ENCODE measurements around the gene CAST. TPM values are rescaled to one million over a fixed set of nuclear protein-coding genes. Genes with fewer than 3 reads are reported as not detected.
"Not testable (repeated sequence)": the region's sequence is repeated elsewhere in the genome, so short reads cannot be mapped to it uniquely, and the experiment has no call there.

CAST gene
- total RNA-seq, 2 donors from 2014 or later = 33.5 to 36.2 TPM

DNA sequence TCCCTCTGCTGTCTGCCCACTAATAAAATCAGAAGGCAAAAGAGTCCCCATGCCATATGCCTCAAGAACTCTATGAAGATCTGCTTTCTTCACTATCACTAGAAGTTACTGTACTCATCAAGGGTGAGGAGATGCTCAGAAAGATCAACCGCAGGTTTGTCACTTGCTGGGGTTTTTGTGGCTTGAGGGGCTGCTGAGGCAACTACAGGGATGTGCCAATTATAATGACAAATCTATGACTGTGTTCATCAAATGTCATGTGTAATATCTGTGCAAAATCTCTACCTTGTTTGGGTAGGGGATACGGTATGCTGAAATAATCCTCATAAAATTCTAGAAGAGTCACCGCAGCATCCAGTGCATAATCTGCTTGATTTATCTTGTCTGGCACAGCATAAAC is 132.6 kb downstream of the CAST start:
- WGBS, 2 experiments (ENCODE audit: insufficient coverage in 1 of 2, insufficient read length in 1 of 2) = 93% methylated on average over 3 of the region's 3 CpGs; no CpG with 5 or more reads in 1 of the 2 experiments
- Mint-ChIP-seq H3K4me3 (no peak overlapping the region), H3K4me1 (peaks cover 29% of the 10 kb centered on the region), H3K9me3 (no peaks in the 10 kb centered on the region), H3K27ac (no peak overlapping the region), H3K27me3 (ENCODE audit: insufficient read depth) (no peaks in the 10 kb centered on the region), H3K36me3 (ENCODE audit: low read depth) (peaks cover 19% of the 10 kb centered on the region)
- H3K27me3 ChIP-seq (ENCODE audit: control insufficient read depth, insufficient read depth, low read length, poor library complexity, severe bottlenecking) = no peaks in the 10 kb centered on the region
- no peak overlapping the region for H3K9ac ChIP-seq (ENCODE audit: extremely low read depth, low read length, poor library complexity, severe bottlenecking)
- H3K27ac ChIP-seq (ENCODE audit: low read depth, low read length) = no peak overlapping the region
- H3K4me1 ChIP-seq (ENCODE audit: control insufficient read depth, insufficient read depth, low read length) = peaks cover 10% of the 10 kb centered on the region
- H3K9me3 ChIP-seq (ENCODE audit: control insufficient read depth, low read length) = no peaks in the 10 kb centered on the region
- DNase-seq = no peak
- H3K4me3 ChIP-seq (ENCODE audit: low read length) = no peak overlapping the region
- H3K36me3 ChIP-seq (ENCODE audit: control insufficient read depth, insufficient read depth, low read length) = peaks cover 24% of the 10 kb centered on the region
- TF ChIP-seq, protein P1, sequence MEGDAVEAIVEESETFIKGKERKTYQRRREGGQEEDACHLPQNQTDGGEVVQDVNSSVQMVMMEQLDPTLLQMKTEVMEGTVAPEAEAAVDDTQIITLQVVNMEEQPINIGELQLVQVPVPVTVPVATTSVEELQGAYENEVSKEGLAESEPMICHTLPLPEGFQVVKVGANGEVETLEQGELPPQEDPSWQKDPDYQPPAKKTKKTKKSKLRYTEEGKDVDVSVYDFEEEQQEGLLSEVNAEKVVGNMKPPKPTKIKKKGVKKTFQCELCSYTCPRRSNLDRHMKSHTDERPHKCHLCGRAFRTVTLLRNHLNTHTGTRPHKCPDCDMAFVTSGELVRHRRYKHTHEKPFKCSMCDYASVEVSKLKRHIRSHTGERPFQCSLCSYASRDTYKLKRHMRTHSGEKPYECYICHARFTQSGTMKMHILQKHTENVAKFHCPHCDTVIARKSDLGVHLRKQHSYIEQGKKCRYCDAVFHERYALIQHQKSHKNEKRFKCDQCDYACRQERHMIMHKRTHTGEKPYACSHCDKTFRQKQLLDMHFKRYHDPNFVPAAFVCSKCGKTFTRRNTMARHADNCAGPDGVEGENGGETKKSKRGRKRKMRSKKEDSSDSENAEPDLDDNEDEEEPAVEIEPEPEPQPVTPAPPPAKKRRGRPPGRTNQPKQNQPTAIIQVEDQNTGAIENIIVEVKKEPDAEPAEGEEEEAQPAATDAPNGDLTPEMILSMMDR (conservative IDR thresholded peaks at IDR 0.05) = no peak

DNA sequence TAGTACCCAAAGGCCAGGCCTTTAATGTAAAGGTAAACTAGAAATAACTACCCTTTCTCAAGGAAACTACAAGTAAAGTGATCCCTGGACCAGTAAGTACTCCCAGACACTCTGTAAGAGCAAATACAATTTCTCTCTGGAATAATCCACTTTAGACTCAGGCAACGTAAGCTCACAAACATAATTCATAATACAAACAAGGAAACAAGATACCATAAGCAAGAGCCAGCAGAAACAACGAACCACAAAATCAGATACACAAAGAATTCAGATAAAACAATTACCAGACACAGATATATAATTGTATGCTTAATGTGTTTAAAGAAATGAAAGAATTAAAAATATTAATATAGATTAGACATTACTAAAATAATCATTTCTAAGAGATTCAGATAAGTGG is 133.4 kb downstream of the CAST start:
- Histone ChIP-seq H3K4me1 (ENCODE audit: control insufficient read depth, insufficient read depth, low read length) (peaks cover 3% of the 10 kb centered on the region), H3K27ac (ENCODE audit: low read depth, low read length) (no peak overlapping the region), H3K9me3 (ENCODE audit: control insufficient read depth, low read length) (no peaks in the 10 kb centered on the region), H3K27me3 (ENCODE audit: control insufficient read depth, insufficient read depth, low read length, poor library complexity, severe bottlenecking) (no peaks in the 10 kb centered on the region), H3K36me3 (ENCODE audit: control insufficient read depth, insufficient read depth, low read length) (peaks cover 24% of the 10 kb centered on the region), H3K4me3 (ENCODE audit: low read length) (no peak overlapping the region), H3K9ac (ENCODE audit: extremely low read depth, low read length, poor library complexity, severe bottlenecking) (no peak overlapping the region)
- peaks cover 20% of the 10 kb centered on the region for H3K4me1 Mint-ChIP-seq
- TF ChIP-seq, protein P1 (conservative IDR thresholded peaks at IDR 0.05) = no peak
- H3K9me3 Mint-ChIP-seq = no peaks in the 10 kb centered on the region
- no peak overlapping the region for H3K4me3 Mint-ChIP-seq
- no peak for DNase-seq
- H3K27ac Mint-ChIP-seq = no peak overlapping the region
- H3K36me3 Mint-ChIP-seq (ENCODE audit: low read depth) = peaks cover 19% of the 10 kb centered on the region
- 100% methylated on average over 2 of the region's 2 CpGs; no CpG with 5 or more reads in 1 of the 2 experiments for WGBS, 2 experiments (ENCODE audit: insufficient coverage in 1 of 2, insufficient read length in 1 of 2)
- H3K27me3 Mint-ChIP-seq (ENCODE audit: insufficient read depth) = no peaks in the 10 kb centered on the region

DNA sequence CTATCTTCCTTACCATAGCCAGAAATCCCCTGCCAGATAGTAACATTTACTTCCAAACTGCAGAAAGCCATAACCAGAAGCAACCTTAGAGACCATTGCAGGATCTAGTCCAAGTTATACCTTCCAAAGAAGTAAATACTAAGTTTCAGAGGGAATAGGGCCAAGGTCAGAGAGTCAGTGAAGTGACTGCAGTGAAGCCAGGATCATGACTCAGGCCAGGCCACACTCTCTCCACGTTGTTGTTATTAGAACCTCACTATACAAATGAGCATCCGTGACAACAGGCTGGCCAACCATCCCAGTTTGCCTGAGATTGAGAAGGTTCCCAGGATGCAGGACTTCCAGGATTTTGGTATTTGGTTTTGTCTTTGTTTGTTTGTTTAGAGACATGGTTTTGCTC is 134.3 kb downstream of the CAST start:
- no peak for DNase-seq
- Mint-ChIP-seq H3K27ac (no peak overlapping the region), H3K27me3 (ENCODE audit: insufficient read depth) (no peaks in the 10 kb centered on the region), H3K4me3 (no peak overlapping the region), H3K4me1 (peaks cover 12% of the 10 kb centered on the region), H3K36me3 (ENCODE audit: low read depth) (peaks cover 19% of the 10 kb centered on the region), H3K9me3 (no peaks in the 10 kb centered on the region)
- H3K9me3 ChIP-seq (ENCODE audit: control insufficient read depth, low read length) = no peaks in the 10 kb centered on the region
- H3K36me3 ChIP-seq (ENCODE audit: control insufficient read depth, insufficient read depth, low read length) = peaks cover 24% of the 10 kb centered on the region
- 93 to 96% methylated on average over 2 of the region's 2 CpGs for WGBS, 2 experiments (ENCODE audit: insufficient coverage in 1 of 2, insufficient read length in 1 of 2)
- no peak overlapping the region for H3K9ac ChIP-seq (ENCODE audit: extremely low read depth, low read length, poor library complexity, severe bottlenecking)
- H3K4me1 ChIP-seq (ENCODE audit: control insufficient read depth, insufficient read depth, low read length) = no peaks in the 10 kb centered on the region
- no peak overlapping the region for H3K4me3 ChIP-seq (ENCODE audit: low read length)
- no peak overlapping the region for H3K27ac ChIP-seq (ENCODE audit: low read depth, low read length)
- H3K27me3 ChIP-seq (ENCODE audit: control insufficient read depth, insufficient read depth, low read length, poor library complexity, severe bottlenecking) = no peaks in the 10 kb centered on the region
- TF ChIP-seq, protein P1 (conservative IDR thresholded peaks at IDR 0.05) = no peak

DNA sequence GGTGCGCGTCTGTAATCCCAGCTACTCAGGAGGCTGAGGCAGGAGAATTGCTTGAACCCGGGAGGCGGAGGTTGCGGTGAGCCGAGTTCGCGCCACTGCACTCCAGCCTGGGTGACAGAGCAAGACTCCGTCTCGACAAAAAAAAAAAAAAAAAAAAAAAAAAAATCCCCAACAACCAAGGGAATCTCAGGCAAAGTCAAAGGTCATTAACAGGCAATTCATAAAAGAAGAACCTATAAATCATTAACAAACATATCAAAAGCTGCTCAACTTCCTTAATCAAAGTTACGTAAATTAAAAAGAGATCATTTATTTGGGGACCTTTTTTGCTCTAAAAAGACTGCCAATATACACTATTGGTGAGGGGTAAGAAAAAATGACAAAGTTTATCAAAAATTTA is 139.5 kb downstream of the CAST start:
- 81% methylated on average over 11 of the region's 11 CpGs; no CpG with 5 or more reads in 1 of the 2 experiments for WGBS, 2 experiments (ENCODE audit: insufficient coverage in 1 of 2, insufficient read length in 1 of 2)
- Mint-ChIP-seq H3K27me3 (ENCODE audit: insufficient read depth) (peaks cover 20% of the 10 kb centered on the region), H3K4me1 (peaks cover 16% of the 10 kb centered on the region)
- not testable (repeated sequence) for H3K4me3 Mint-ChIP-seq; H3K4me3 ChIP-seq (ENCODE audit: low read length); H3K9me3 ChIP-seq (ENCODE audit: control insufficient read depth, low read length); H3K36me3 ChIP-seq (ENCODE audit: control insufficient read depth, insufficient read depth, low read length); H3K4me1 ChIP-seq (ENCODE audit: control insufficient read depth, insufficient read depth, low read length); DNase-seq; H3K36me3 Mint-ChIP-seq (ENCODE audit: low read depth); H3K9ac ChIP-seq (ENCODE audit: extremely low read depth, low read length, poor library complexity, severe bottlenecking); H3K9me3 Mint-ChIP-seq; H3K27ac Mint-ChIP-seq; H3K27me3 ChIP-seq (ENCODE audit: control insufficient read depth, insufficient read depth, low read length, poor library complexity, severe bottlenecking); H3K27ac ChIP-seq (ENCODE audit: low read depth, low read length)
